Measurements from ENCODE around the gene WWOX. TPM values are rescaled to one million over a fixed set of nuclear protein-coding genes. Genes with fewer than 3 reads are reported as not detected.
"Not testable (repeated sequence)": the region's sequence is repeated elsewhere in the genome, so short reads cannot be mapped to it uniquely, and the experiment has no call there.

WWOX gene
- total RNA-seq, 1 donor from 2014 or later = 11.2 TPM

GRCh38 chr16:78505036-78505435 lies 405.6 kb downstream of the WWOX start:
- no peak for ATAC-seq

DNA sequence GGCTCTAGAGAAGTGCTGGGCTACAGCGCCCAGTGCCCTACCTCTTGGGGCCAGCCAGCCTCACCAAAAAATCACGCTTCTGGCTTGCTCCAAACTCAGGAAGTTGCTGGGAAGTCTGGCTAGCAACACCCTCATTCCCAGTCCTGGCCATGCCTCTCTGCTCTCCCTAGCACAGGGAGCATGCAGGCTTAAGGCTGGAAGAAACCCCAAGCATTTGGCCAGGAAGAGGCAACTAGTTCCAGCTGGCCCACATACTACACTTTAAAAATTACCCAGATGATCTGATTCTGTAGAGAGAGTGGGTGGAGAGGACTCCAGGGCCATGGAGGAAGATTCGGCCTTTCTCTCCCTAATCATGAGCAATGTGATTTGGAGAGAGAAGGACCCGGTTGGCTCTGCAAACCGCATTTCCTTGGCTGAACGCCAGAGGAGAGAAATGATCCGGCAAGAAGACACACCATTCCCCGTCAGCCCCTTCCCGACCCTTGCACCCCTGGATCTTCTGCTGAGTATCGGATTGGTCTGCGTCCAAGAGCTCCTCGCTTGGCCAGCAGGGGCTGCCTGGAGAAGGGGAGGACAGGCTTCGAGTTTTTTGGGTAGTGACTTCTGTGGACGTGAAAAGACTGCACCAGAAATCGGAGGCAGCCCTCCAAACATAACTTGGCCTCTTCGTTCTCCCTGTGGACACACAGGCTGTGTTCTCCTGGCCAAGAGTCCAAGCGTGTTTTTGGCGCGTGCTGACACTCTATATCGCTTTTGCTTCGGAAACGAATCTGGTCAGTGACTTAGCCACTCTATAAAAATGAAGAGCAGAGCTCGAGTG lies 406.3 kb downstream of the WWOX start:
- peak; percentile 20 for ATAC-seq

DNA sequence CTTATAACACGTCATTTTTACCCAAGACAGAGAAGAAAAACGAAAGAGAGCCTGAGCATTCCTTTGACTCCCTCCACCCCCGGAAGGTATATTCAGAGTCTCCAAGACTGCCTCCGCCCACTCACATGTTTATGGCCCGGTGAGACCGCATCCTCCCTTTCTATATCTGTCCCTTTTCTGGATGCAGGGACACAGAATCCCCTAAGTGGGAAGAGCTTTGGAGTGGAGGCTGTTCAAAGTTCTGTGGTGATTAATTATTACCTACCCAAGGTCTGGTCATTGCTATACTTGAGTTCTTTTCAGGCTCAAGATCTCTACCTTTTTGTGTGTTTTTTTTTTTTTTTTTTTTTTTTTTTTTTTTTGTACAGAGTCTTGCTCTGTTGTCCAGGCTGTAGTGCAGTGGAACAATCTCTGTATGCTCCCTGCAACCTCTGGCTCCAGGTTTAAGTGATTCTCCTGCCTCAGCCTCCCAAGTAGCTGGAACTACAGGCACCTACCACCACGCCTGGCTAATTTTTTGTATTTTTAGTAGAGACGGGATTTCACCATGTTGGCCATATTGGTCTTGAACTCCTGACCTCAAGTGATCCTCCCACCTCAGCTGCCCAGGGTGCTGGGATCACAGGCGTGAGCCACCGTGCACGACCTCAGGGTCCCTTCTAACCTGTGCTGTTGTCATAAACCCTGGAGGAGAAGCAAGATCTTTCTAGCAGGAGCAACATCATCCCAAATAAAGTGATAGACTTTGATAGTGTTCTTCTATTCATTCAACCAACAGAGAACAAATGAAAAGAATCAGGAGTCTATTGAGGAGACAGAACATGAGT lies 407.1 kb downstream of the WWOX start:
- ATAC-seq = no peak

DNA sequence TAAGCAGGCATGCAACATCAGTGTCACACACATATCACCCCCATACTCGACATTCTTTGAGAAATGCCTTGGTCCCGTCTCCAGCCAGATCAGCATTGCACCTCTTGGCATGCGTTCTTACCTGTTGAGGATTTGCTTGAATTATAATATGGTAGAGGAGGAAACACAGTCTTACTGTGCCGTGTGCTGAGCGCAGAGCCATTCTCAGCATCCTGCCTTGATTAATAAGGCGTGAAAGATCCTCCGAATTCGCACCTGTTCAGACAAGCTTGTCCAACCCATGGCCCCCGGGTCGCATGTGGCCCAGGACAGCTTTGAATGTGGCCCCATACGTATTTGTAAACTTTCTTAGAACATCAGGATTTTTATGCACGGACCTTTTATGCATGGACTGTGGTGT lies 408.1 kb downstream of the WWOX start:
- ATAC-seq = no peak

GRCh38 chr16:78509965-78510364 lies 410.5 kb downstream of the WWOX start:
- no peak for ATAC-seq

- ATAC-seq = no peak
Measured at GRCh38 chr16:78510496-78510895, 411.0 kb downstream of the WWOX start.

GRCh38 chr16:78513838-78514237 lies 414.4 kb downstream of the WWOX start:
- ATAC-seq = peak; percentile 25

DNA sequence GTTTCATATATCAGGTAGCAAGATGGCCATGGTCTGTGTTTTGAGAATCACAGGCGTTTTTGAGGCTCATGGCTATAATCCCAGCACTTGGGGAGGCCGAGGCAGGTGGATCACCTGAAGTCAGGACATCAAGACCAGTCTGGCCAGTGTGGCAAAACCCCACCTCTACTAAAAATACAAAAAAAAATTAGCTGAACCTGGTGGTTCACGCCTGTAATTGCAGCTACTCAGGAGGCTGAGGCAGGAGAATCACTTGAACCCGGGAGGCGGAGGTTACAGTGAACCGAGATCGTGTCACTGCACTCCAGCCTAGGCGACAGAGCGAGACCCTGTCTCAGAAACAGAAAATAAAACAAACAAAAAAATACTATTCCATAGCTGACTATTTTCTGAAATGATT lies 415.4 kb downstream of the WWOX start:
- not testable (repeated sequence) for ATAC-seq

GRCh38 chr16:78515421-78515820 lies 416.0 kb downstream of the WWOX start:
- no peak for ATAC-seq

GRCh38 chr16:78516006-78516736 lies 416.7 kb downstream of the WWOX start:
- no peak for ATAC-seq

GRCh38 chr16:78519896-78520295 lies 420.4 kb downstream of the WWOX start:
- no peak for ATAC-seq

DNA sequence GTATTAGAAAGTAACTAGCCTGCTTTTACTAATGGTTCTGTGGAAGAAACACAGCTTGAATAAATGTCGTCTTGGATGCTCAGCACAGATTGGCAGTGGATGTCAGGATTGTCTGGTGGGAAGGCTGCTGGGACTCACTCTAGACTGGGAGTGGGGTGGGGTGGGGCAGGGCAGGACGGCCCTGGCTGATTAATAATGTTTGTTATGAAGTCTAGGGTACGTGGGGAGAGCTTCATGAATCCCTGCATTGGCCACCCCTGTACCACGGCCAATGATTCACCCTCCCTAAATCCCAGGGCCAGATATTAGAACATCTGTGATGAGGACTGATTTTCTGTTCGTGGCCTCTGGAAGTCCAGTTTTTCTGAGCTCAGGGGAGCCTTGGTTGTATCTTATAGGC lies 421.0 kb downstream of the WWOX start:
- no peak for ATAC-seq

- ATAC-seq = no peak
Measured at GRCh38 chr16:78522327-78522726, 422.9 kb downstream of the WWOX start.

GRCh38 chr16:78523212-78523985 lies 423.9 kb downstream of the WWOX start:
- ATAC-seq = no peak

DNA sequence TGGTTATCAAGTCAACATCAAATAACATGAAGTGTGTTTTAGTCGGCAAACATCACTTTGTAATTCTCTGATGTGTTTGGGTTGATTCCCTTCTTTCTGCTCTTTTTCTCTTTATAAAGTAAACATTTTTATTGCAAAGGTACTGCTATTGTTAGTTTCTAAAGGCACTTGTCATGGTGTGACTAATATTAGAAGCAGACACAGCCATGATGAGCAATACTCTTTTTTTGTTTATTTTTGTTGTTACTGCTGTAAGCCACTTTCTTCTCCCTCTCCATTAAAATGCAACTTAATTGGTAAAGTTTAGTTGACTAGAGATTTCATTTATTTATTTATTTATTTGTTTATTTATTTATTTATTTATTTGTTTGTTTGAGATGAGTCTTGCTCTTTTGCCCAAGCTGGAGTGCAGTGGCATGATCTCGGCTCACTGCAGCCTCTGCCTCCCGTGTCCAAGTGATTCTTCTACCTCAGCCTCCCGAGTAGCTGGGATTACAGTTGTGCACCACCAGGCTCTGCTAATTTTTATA lies 424.7 kb downstream of the WWOX start:
- ATAC-seq = no peak

- ATAC-seq = peak; percentile 92
Measured at GRCh38 chr16:78528265-78528664, 428.8 kb downstream of the WWOX start.

DNA sequence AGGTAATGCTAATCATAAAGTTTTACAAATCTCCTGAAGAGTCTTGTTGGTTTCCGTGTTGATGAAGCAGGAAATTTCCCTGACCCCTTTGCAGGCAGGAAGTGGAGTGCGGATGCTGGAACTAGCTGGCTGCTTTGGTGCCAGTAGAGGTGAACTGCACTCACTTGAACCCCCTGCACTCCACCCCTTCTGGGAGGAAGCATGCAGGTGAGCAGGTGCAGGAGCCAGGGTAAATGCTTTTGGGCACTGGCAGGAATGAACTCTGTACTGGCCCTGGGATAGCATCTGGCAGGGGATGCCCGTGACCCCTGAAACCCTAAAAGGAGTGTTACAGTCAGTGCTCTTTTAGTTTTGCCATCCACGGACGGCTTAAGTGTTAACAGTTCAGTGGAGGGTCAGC lies 430.4 kb downstream of the WWOX start:
- ATAC-seq = no peak

DNA sequence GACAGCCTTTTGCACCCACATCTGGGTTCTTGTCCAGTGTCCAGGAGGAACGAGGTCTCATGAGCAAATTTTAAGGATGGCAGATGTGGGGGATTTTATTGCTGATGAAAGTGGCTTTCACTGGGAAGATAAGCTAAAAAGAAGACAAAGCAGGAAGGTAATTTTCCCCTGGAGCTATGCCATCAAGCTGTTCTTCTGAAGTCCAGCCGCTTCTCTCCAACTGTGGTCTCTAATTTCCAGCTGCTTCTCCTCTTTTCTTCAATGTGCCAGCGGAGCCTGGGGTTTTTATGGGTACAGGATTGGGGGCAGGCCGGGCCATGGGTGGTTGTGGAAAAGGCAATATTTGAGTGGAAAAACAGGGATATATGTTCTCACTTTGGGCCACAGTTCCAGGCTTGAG lies 430.8 kb downstream of the WWOX start:
- ATAC-seq = no peak

- ATAC-seq = no peak
Measured at GRCh38 chr16:78535098-78535497, 435.6 kb downstream of the WWOX start.

DNA sequence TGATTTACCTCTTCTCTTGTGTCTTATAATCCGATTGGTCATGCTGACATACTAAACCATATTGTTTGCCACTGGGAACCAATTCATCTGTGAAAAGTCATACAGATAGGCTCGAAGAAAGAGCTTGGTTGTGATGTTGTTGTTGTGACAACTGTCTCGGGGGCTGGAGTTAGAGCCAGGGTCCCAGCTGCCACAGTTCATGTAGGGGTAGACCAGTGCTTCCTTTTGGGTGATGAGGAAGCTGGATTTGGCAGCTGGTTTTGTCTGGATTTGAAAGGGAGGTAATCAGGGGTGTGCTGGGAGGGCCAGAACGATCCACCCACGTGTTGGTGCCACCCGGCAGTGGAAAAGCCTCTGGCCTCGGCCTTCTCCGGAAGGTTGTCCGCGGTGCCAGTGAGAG lies 438.1 kb downstream of the WWOX start:
- no peak for ATAC-seq

GRCh38 chr16:78538292-78538691 lies 438.8 kb downstream of the WWOX start:
- peak; percentile 26 for ATAC-seq

GRCh38 chr16:78538919-78539318 lies 439.5 kb downstream of the WWOX start:
- ATAC-seq = peak; percentile 88
